Right atrium auricular region (tissue), 2 donors: Measurements from ENCODE around the gene P3H4. TPM values are rescaled to one million over a fixed set of nuclear protein-coding genes. Genes with fewer than 3 reads are reported as not detected.

Experiments used
- DNase-seq: peaks from one replicate; pipeline ENCODE4 v3.0.0-alpha.2; 2019; ENCODE audit warnings: low spot score
- H3K27ac ChIP-seq, 2 donors: fragments of 200-600 bp; sonication (generic); 1 replicate in 1 of 2; 2 replicates in 1 of 2; pipeline ENCODE4 v1.5.1; 2016 to 2019
- H3K27me3 ChIP-seq, 2 donors: fragments of 200-600 bp; sonication (generic); one replicate each; pipeline versions ENCODE4 v1.5.1 to v1.6.0; 2017 to 2019
- H3K36me3 ChIP-seq: fragments of 200-600 bp; sonication (generic); one replicate; pipeline ENCODE4 v1.5.1; 2016
- H3K4me1 ChIP-seq, 2 donors: fragments of 200-600 bp; sonication (generic); one replicate each; pipeline versions ENCODE4 v1.5.1 to v1.6.0; 2017 to 2019
- H3K4me3 ChIP-seq, 2 donors: fragments of 200-600 bp; sonication (generic); 1 replicate in 1 of 2; 2 replicates in 1 of 2; pipeline ENCODE4 v1.5.1; 2017 to 2019; ENCODE audit warnings: mild to moderate bottlenecking in 1 of 2, moderate library complexity in 1 of 2
- H3K9me3 ChIP-seq, 2 donors: fragments of 200-600 bp; sonication (generic); one replicate each; pipeline ENCODE4 v1.5.1; 2019
- total RNA-seq, 2 donors: library from RNA; depleted of rRNA; stranded (reverse); fragments of >200 nt; gene quantifications; one replicate each; pipeline ENCODE4 v1.1.0, GENCODE V29; 2016
- TF ChIP-seq, protein P1 (sequence below), 2 donors: fragments of 200-600 bp; sonication (generic); IDR thresholded peaks; one replicate each; pipeline ENCODE4 v1.5.1; 2019; ENCODE audit warnings: antibody characterized with exemption in 2 of 2

P3H4 gene
- total RNA-seq, 2 donors from 2014 or later = 15.4 to 16.2 TPM

- TF ChIP-seq, protein P1, sequence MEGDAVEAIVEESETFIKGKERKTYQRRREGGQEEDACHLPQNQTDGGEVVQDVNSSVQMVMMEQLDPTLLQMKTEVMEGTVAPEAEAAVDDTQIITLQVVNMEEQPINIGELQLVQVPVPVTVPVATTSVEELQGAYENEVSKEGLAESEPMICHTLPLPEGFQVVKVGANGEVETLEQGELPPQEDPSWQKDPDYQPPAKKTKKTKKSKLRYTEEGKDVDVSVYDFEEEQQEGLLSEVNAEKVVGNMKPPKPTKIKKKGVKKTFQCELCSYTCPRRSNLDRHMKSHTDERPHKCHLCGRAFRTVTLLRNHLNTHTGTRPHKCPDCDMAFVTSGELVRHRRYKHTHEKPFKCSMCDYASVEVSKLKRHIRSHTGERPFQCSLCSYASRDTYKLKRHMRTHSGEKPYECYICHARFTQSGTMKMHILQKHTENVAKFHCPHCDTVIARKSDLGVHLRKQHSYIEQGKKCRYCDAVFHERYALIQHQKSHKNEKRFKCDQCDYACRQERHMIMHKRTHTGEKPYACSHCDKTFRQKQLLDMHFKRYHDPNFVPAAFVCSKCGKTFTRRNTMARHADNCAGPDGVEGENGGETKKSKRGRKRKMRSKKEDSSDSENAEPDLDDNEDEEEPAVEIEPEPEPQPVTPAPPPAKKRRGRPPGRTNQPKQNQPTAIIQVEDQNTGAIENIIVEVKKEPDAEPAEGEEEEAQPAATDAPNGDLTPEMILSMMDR (IDR thresholded peaks at IDR 0.05) = no peak
- Histone ChIP-seq H3K4me1 (no peaks in the 10 kb centered on the region), H3K36me3 (peaks cover 98% of the 10 kb centered on the region), H3K4me3 (no peak overlapping the region), H3K27me3 (no peaks in the 10 kb centered on the region), H3K27ac (no peak overlapping the region), H3K9me3 (no peaks in the 10 kb centered on the region)
- DNase-seq = no peak
These were observed 45.6 kb downstream of the P3H4 start for GRCh38 chr17:41766135-41766534.

DNA sequence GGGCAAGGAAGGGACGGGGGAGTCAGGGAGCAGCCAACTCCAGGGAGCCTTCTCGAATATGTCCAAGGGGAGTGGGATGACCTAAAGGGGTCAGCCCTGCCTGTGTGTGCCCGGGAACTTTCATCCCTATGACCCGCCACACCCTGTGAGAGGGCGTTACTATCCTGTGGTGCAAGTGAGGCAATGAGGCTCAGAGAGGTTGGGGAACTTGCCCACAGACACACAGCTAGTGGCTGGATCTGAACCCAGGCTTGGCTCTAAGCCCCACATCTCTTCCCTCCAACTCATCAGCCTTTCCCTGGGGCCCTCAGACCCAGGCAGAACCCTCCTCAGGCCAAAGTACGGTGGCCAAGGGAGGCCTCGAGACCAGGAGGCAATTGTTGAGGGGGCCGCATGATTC lies 48.4 kb downstream of the P3H4 start:
- no peaks in the 10 kb centered on the region for H3K27me3 ChIP-seq
- H3K27ac ChIP-seq = no peak overlapping the region
- TF ChIP-seq, protein P1 (IDR thresholded peaks at IDR 0.05) = no peak
- H3K4me1 ChIP-seq = no peaks in the 10 kb centered on the region
- DNase-seq = no peak
- H3K36me3 ChIP-seq = peaks cover 94% of the 10 kb centered on the region
- H3K4me3 ChIP-seq = no peak overlapping the region
- H3K9me3 ChIP-seq = no peaks in the 10 kb centered on the region

GRCh38 chr17:41762841-41763240 lies 48.9 kb downstream of the P3H4 start:
- TF ChIP-seq, protein P1 (IDR thresholded peaks at IDR 0.05) = no peak

DNA sequence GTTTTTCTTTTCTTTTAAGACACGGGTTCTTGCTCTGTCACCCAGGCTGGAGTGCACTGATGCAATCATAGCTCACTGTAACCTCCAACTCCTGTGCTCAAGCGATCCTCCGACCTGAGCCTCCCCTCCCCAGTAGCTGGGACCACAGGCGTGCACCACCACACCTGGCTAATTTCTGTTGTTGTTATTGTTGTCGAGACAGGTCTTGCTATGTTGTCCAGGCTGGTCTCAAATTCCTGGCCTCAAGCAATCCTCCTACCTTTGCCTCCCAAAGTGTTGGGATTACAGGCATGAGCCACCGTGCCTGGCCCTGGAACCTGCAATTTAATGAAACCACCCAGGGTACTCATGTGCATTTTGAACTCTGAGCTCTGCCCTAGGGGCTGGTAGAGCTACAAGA lies 49.4 kb downstream of the P3H4 start:
- DNase-seq = no peak
- TF ChIP-seq, protein P1 (IDR thresholded peaks at IDR 0.05) = no peak
- no peaks in the 10 kb centered on the region for H3K4me1 ChIP-seq
- H3K4me3 ChIP-seq = no peak overlapping the region
- H3K27me3 ChIP-seq = no peaks in the 10 kb centered on the region
- H3K27ac ChIP-seq = no peak overlapping the region
- no peaks in the 10 kb centered on the region for H3K9me3 ChIP-seq
- peaks cover 94% of the 10 kb centered on the region for H3K36me3 ChIP-seq

More at GRCh38 chr17:41762841-41763240, 48.9 kb downstream of the P3H4 start:
- Histone ChIP-seq H3K9me3 (no peaks in the 10 kb centered on the region), H3K27ac (no peak overlapping the region), H3K36me3 (peaks cover 94% of the 10 kb centered on the region), H3K4me3 (no peak overlapping the region), H3K27me3 (no peaks in the 10 kb centered on the region), H3K4me1 (no peaks in the 10 kb centered on the region)
- no peak for DNase-seq

DNA sequence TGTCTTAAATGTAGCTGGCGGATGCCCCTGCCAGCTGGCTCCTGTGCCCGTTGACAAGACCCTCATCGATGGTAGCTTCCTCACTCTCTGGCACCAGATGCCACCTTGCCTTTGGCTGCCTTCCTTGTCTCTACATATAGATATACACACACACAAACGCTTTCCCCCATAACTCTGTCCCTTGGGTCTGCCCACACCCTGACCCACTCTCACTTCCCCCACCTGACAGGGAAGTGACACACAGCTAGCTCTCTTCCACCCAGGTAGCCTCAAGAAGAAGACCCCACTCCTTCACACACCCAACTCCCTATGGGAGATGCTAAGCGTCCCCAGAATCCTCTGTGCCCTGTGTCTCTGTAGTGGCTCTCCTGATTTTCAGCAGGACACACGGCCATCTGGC lies 50.9 kb downstream of the P3H4 start:
- DNase-seq = no peak
- TF ChIP-seq, protein P1 (IDR thresholded peaks at IDR 0.05) = no peak
- peaks cover 93% of the 10 kb centered on the region for H3K36me3 ChIP-seq
- H3K27ac ChIP-seq = no peak overlapping the region
- no peaks in the 10 kb centered on the region for H3K9me3 ChIP-seq
- no peaks in the 10 kb centered on the region for H3K4me1 ChIP-seq
- H3K27me3 ChIP-seq = no peaks in the 10 kb centered on the region
- no peak overlapping the region for H3K4me3 ChIP-seq

- Histone ChIP-seq H3K4me3 (no peak overlapping the region), H3K4me1 (no peaks in the 10 kb centered on the region), H3K27me3 (no peaks in the 10 kb centered on the region), H3K36me3 (peaks cover 88% of the 10 kb centered on the region), H3K9me3 (no peaks in the 10 kb centered on the region), H3K27ac (no peak overlapping the region)
- TF ChIP-seq, protein P1 (IDR thresholded peaks at IDR 0.05) = no peak
- no peak for DNase-seq
These were observed 53.1 kb downstream of the P3H4 start for GRCh38 chr17:41758601-41759000.
